Measurements from ENCODE around the gene EFCAB10. TPM values are rescaled to one million over a fixed set of nuclear protein-coding genes. Genes with fewer than 3 reads are reported as not detected.

The EFCAB10 gene
- total RNA-seq, 1 donor from 2014 or later = 0.53 TPM

DNA sequence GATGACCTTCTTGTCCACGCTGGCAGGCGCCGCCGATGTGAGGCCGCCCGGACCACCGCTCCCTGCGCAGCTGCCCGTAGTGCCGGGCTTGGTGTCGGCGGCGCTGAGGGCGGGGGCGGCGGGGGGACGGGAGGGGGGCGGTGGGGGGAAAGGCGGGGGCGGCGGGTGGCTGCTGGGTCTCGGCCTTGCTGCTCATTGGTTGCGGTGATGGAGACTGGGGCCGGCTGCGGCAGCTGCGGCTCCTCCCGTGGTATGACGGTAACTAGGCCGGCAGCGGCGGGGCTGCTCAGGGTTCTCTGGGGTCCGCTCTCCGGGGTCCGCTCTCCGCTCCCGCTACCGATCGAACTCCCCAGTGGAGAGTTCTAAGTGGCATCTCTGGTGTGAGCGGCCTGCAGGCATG is 1.8 kb upstream of the EFCAB10 start:
- DNase-seq (ENCODE audit: low read depth) (no peak), FAIRE-seq (no peak)

DNA sequence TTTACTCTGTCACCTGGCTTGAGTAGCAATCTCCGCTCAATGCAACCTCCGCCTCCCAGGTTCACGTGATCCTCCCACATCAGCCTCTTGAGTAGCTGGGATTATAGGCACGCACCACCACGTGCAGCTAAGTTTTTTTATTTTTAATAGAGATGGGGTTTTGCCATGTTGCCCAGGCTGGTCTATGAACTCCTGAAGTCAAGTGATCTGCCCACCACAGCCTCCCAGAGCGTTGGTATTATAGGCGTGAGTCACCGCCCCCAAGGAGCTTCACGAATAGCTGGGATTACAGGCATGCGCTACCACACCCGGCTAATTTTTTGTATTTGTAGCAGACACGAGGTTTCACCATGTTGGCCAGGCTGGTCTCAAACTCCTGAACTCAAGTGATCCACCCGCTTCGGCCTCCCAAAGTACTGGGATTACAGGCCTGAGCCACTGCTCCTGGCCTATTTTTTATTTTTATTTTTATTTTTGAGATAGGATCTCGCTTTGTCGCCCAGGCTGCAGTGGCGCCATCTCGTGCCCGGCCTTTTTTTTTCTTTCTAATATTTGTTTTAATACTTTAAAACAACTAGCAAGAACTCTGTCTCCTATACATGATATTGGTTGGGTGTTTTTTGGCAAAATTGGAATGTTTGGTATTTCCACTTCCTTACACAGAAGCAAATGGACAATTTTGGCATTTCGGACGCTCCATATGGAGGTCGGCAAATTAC is 1.1 kb downstream of the EFCAB10 start:
- DNase-seq (ENCODE audit: low read depth) (no peak), FAIRE-seq (no peak)
- no peak overlapping the region for H3K4me3 ChIP-seq (ENCODE audit: low read depth, low read length)
- TF ChIP-seq, protein P1, sequence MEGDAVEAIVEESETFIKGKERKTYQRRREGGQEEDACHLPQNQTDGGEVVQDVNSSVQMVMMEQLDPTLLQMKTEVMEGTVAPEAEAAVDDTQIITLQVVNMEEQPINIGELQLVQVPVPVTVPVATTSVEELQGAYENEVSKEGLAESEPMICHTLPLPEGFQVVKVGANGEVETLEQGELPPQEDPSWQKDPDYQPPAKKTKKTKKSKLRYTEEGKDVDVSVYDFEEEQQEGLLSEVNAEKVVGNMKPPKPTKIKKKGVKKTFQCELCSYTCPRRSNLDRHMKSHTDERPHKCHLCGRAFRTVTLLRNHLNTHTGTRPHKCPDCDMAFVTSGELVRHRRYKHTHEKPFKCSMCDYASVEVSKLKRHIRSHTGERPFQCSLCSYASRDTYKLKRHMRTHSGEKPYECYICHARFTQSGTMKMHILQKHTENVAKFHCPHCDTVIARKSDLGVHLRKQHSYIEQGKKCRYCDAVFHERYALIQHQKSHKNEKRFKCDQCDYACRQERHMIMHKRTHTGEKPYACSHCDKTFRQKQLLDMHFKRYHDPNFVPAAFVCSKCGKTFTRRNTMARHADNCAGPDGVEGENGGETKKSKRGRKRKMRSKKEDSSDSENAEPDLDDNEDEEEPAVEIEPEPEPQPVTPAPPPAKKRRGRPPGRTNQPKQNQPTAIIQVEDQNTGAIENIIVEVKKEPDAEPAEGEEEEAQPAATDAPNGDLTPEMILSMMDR (IDR thresholded peaks at IDR 0.05; ENCODE audit: insufficient read depth, low read length, severe bottlenecking) = no peak
- H3K27me3 ChIP-seq (ENCODE audit: control insufficient read depth, insufficient read depth, low read length) = no peaks in the 10 kb centered on the region
- no peaks in the 10 kb centered on the region for H3K36me3 ChIP-seq (ENCODE audit: control insufficient read depth, insufficient read depth, low read length)

More for the DNA sequence above, 1.8 kb upstream of the EFCAB10 start:
- TF ChIP-seq, protein P1 (IDR thresholded peaks at IDR 0.05; ENCODE audit: insufficient read depth, low read length, severe bottlenecking) = no peak
- Histone ChIP-seq H3K4me3 (ENCODE audit: low read depth, low read length) (no peak overlapping the region), H3K36me3 (ENCODE audit: control insufficient read depth, insufficient read depth, low read length) (no peaks in the 10 kb centered on the region), H3K27me3 (ENCODE audit: control insufficient read depth, insufficient read depth, low read length) (no peaks in the 10 kb centered on the region)

DNA sequence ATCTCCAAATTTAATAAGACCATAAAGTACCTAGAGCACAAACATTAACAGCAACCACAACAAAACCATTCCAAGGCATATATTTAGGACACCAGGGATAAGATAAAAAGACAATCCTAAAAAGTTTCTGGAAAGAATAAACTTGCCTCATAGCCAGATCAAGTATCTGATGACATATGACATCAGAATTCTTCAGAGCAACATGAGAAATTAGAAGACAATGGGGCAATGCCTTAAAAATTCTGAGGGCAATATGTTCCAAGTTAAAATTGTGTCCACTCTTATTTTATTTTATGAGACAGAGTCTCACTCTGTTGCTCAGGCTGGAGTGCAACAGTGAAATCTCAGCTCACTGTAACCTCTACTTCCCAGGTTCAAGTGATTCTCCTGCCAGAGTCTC is 2.8 kb downstream of the EFCAB10 start:
- DNase-seq (ENCODE audit: low read depth) (no peak), FAIRE-seq (no peak)
- Histone ChIP-seq H3K36me3 (ENCODE audit: control insufficient read depth, insufficient read depth, low read length) (no peaks in the 10 kb centered on the region), H3K4me3 (ENCODE audit: low read depth, low read length) (no peak overlapping the region), H3K27me3 (ENCODE audit: control insufficient read depth, insufficient read depth, low read length) (no peaks in the 10 kb centered on the region)
- TF ChIP-seq, protein P1 (IDR thresholded peaks at IDR 0.05; ENCODE audit: insufficient read depth, low read length, severe bottlenecking) = no peak

DNA sequence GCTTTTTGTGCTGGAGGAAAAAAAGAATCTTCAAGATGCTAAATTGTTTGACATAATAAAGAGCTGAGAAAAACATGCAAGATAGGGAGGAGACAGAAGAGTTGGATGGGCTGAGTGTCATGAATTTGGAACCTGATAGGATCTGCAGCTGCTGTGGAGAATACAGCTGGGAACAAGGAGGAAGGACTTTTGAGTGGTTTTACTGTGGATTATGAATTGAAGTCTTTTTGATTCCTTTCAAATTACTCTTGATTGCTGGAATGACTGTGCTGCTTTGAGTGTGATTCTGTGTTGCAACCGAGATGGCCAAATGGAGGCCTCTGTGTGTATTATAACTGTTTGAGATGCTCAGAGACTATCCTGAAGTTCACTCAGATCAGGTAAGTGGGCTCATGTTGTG is 4.0 kb downstream of the EFCAB10 start:
- DNase-seq (ENCODE audit: low read depth) (no peak), FAIRE-seq (no peak)
- Histone ChIP-seq H3K27me3 (ENCODE audit: control insufficient read depth, insufficient read depth, low read length) (no peaks in the 10 kb centered on the region), H3K36me3 (ENCODE audit: control insufficient read depth, insufficient read depth, low read length) (no peaks in the 10 kb centered on the region), H3K4me3 (ENCODE audit: low read depth, low read length) (no peak overlapping the region)
- TF ChIP-seq, protein P1 (IDR thresholded peaks at IDR 0.05; ENCODE audit: insufficient read depth, low read length, severe bottlenecking) = no peak

DNA sequence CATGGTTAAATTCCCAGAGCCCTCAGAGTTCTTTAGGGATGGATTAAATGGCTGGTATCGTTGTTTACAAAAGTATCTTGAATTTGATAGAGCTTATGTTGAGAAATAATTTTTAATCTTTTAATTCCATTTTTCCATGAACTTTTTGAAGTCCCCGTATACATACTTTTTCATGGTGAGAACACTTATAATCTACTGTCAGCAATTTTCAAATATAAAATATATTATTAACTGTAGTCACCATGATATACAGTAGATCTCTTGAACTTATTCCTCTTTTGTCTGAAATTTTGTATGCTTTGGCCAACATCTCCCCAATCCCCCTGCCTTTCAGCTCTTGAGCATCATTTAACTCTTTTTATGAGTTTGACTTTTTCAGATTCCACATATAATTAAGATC is 9.4 kb downstream of the EFCAB10 start:
- no peak for FAIRE-seq
- no peak overlapping the region for H3K4me3 ChIP-seq (ENCODE audit: low read depth, low read length)

More for the DNA sequence above, 9.4 kb downstream of the EFCAB10 start:
- H3K36me3 ChIP-seq (ENCODE audit: control insufficient read depth, insufficient read depth, low read length) = peaks cover 3% of the 10 kb centered on the region
- H3K27me3 ChIP-seq (ENCODE audit: control insufficient read depth, insufficient read depth, low read length) = no peaks in the 10 kb centered on the region
- DNase-seq (ENCODE audit: low read depth) = no peak
- TF ChIP-seq, protein P1 (IDR thresholded peaks at IDR 0.05; ENCODE audit: insufficient read depth, low read length, severe bottlenecking) = no peak

All from bronchial epithelial cell (primary cell).